H1 (cell line): ENCODE measurements around the gene MPDZ. TPM values are rescaled to one million over a fixed set of nuclear protein-coding genes. Genes with fewer than 3 reads are reported as not detected.

Experiments used
- CTCF ChIA-PET: fragments of 300-600 bp; sonication (Branson Sonifier 250); formaldehyde crosslinking; loops from one replicate; lab custom pipeline; 2021; ENCODE audit not compliant: partially characterized antibody; lab: Charles Lee
- POLR2A ChIA-PET: fragments of 300-600 bp; sonication (Branson Sonifier 250); formaldehyde crosslinking; loops from one replicate; lab custom pipeline; 2021; ENCODE audit warnings: inconsistent platforms; ENCODE audit not compliant: partially characterized antibody; lab: Charles Lee
- DNase-seq, 2 experiments: peaks; one replicate each; pipeline versions ENCODE4 v3.0.0 to v3.0.0-alpha.2; 2010 to 2022; ENCODE audit warnings: low spot score in 2 of 2, low read depth in 1 of 2, mixed read lengths in 1 of 2
- FAIRE-seq: peaks from 2 replicates; lab custom pipeline; 2011; peaks lifted over from hg19 to GRCh38; lab: Jason Lieb, UNC
- H2AFZ ChIP-seq: 2 replicates; pipeline ENCODE4 v1.8.1; 2012; ENCODE audit warnings: low read length, inconsistent platforms
- H2AK5ac ChIP-seq: 2 replicates; pipeline ENCODE4 v1.6.1; 2013; ENCODE audit warnings: low read depth, low read length
- H2BK120ac ChIP-seq: replicated peaks from 2 replicates; pipeline ENCODE3; 2013; ENCODE audit warnings: low read depth, low read length, inconsistent platforms
- H2BK12ac ChIP-seq: 2 replicates; pipeline ENCODE4 v1.6.1; 2013; ENCODE audit warnings: low read depth, low read length
- H2BK15ac ChIP-seq: 2 replicates; pipeline ENCODE4 v1.6.1; 2013; ENCODE audit warnings: low read length
- H2BK20ac ChIP-seq: 2 replicates; pipeline ENCODE4 v1.6.1; 2013; ENCODE audit warnings: low read length
- H2BK5ac ChIP-seq: 2 replicates; pipeline ENCODE4 v1.6.1; 2013; ENCODE audit warnings: low read depth, low read length
- H3K14ac ChIP-seq: 2 replicates; pipeline ENCODE4 v1.6.1; 2013; ENCODE audit warnings: inconsistent platforms; ENCODE audit not compliant: insufficient read length
- H3K18ac ChIP-seq: 2 replicates; pipeline ENCODE4 v1.6.1; 2013; ENCODE audit warnings: low read length; ENCODE audit errors: extremely low read depth
- H3K23ac ChIP-seq: 2 replicates; pipeline ENCODE4 v1.6.1; 2013; ENCODE audit warnings: inconsistent platforms; ENCODE audit not compliant: insufficient read length
- H3K23me2 ChIP-seq: 2 replicates; pipeline ENCODE4 v1.6.1; 2013; ENCODE audit warnings: low read depth, low read length
- H3K27ac ChIP-seq: 2 replicates; pipeline ENCODE4 v1.6.1; 2011; ENCODE audit warnings: low read depth, low read length, inconsistent platforms
- H3K27me3 ChIP-seq, 4 experiments: replicated peaks in 1 of 4; 1 replicate in 1 of 4; 2 replicates in 3 of 4; pipeline versions ENCODE4 v1.6.1 to v1.8.1; 2011 to 2013; ENCODE audit warnings: low read length in 3 of 4, mild to moderate bottlenecking in 3 of 4, inconsistent platforms in 2 of 4, mixed read lengths in 2 of 4, moderate library complexity in 1 of 4; ENCODE audit not compliant: control insufficient read depth in 3 of 4, insufficient read depth in 3 of 4; ENCODE audit errors: extremely low read depth in 1 of 4
- H3K36me3 ChIP-seq, 4 experiments: 2 replicates each; pipeline versions ENCODE4 v1.6.1 to v1.8.1; 2011 to 2013; ENCODE audit warnings: mild to moderate bottlenecking in 4 of 4, low read length in 3 of 4, moderate library complexity in 2 of 4, control low read depth in 1 of 4, inconsistent platforms in 1 of 4; ENCODE audit not compliant: insufficient read depth in 4 of 4, control insufficient read depth in 2 of 4
- H3K4ac ChIP-seq: replicated peaks from 2 replicates; pipeline ENCODE3; 2013; ENCODE audit warnings: low read length, low read depth, mixed read lengths, inconsistent platforms; ENCODE audit not compliant: insufficient read length
- H3K4me1 ChIP-seq, 4 experiments: replicated peaks in 1 of 4; 1 replicate in 1 of 4; 2 replicates in 3 of 4; pipeline versions ENCODE4 v1.6.1 to v1.8.1; 2011 to 2013; ENCODE audit warnings: low read length in 3 of 4, inconsistent platforms in 2 of 4, mixed read lengths in 1 of 4; ENCODE audit not compliant: insufficient read depth in 4 of 4, control insufficient read depth in 3 of 4
- H3K4me2 ChIP-seq, 2 experiments: 2 replicates each; pipeline versions ENCODE4 v1.6.1 to v1.8.1; 2011 to 2013; ENCODE audit warnings: low read depth in 2 of 2, low read length in 2 of 2, control low read depth in 1 of 2, inconsistent platforms in 1 of 2, mild to moderate bottlenecking in 1 of 2; ENCODE audit not compliant: insufficient read depth in 1 of 2
- H3K4me3 ChIP-seq, 4 experiments: fragments of 200-600, 300-600 bp in 1 of 4; sonication (generic), shearing (Covaris generic), sonication (Bioruptor Twin) in 1 of 4; 2 replicates each; pipeline versions ENCODE4 v1.5.1 to v1.8.1; 2011 to 2016; ENCODE audit warnings: low read length in 4 of 4, low read depth in 3 of 4, control low read depth in 2 of 4, inconsistent platforms in 2 of 4, mild to moderate bottlenecking in 2 of 4, mixed read lengths in 1 of 4, moderate library complexity in 1 of 4; ENCODE audit not compliant: insufficient read depth in 2 of 4; ENCODE audit errors: extremely low read depth in 1 of 4
- H3K56ac ChIP-seq: replicated peaks from 2 replicates; pipeline ENCODE3; 2013; ENCODE audit warnings: low read depth, mild to moderate bottlenecking, mixed read lengths, low read length, inconsistent platforms; ENCODE audit not compliant: insufficient read length
- H3K79me1 ChIP-seq: 2 replicates; pipeline ENCODE4 v1.6.1; 2013; ENCODE audit warnings: low read depth, low read length, control low read depth
- H3K79me2 ChIP-seq, 2 experiments: 2 replicates each; pipeline versions ENCODE4 v1.6.1 to v1.8.1; 2012 to 2013; ENCODE audit warnings: low read length in 2 of 2, mild to moderate bottlenecking in 2 of 2, inconsistent platforms in 1 of 2; ENCODE audit not compliant: insufficient read depth in 2 of 2, control insufficient read depth in 1 of 2
- H3K9ac ChIP-seq, 4 experiments: replicated peaks in 1 of 4; 1 replicate in 1 of 4; 2 replicates in 3 of 4; pipeline versions ENCODE4 v1.6.1 to v1.8.1; 2011 to 2013; ENCODE audit warnings: low read depth in 3 of 4, low read length in 3 of 4, control low read depth in 2 of 4, mild to moderate bottlenecking in 2 of 4, moderate library complexity in 2 of 4, inconsistent platforms in 1 of 4; ENCODE audit errors: extremely low read depth in 1 of 4
- H3K9me3 ChIP-seq, 2 experiments: 2 replicates each; pipeline versions ENCODE4 v1.6.1 to v1.8.1; 2012 to 2013; ENCODE audit warnings: mild to moderate bottlenecking in 2 of 2, moderate library complexity in 2 of 2, control low read depth in 1 of 2, inconsistent platforms in 1 of 2, low read depth in 1 of 2, low read length in 1 of 2, mixed read lengths in 1 of 2; ENCODE audit not compliant: insufficient read depth in 2 of 2
- H4K20me1 ChIP-seq, 2 experiments: replicated peaks in 1 of 2; 2 replicates each; pipeline versions ENCODE3 to v1.8.1; 2011 to 2013; ENCODE audit warnings: inconsistent platforms in 2 of 2, low read length in 2 of 2, mild to moderate bottlenecking in 1 of 2; ENCODE audit not compliant: insufficient read depth in 2 of 2, control insufficient read depth in 1 of 2
- H4K5ac ChIP-seq: 2 replicates; pipeline ENCODE4 v1.6.1; 2013; ENCODE audit warnings: low read length, low read depth, mixed read lengths, inconsistent platforms; ENCODE audit not compliant: insufficient read length
- H4K8ac ChIP-seq: 2 replicates; pipeline ENCODE4 v1.8.0; 2013; ENCODE audit warnings: mild to moderate bottlenecking, moderate library complexity, low read length, inconsistent platforms; ENCODE audit not compliant: insufficient read depth; ENCODE audit errors: extremely low read depth
- H4K91ac ChIP-seq: replicated peaks from 2 replicates; pipeline ENCODE3; 2013; ENCODE audit warnings: low read length, mixed read lengths, inconsistent platforms; ENCODE audit not compliant: insufficient read length
- EP300 ChIP-seq, 2 experiments: IDR thresholded peaks; 1 replicate in 1 of 2; 2 replicates in 1 of 2; pipeline ENCODE4 v1.6.1; 2011 to 2012; ENCODE audit warnings: low read depth in 2 of 2, low read length in 2 of 2, mild to moderate bottlenecking in 2 of 2, borderline replicate concordance in 1 of 2, inconsistent platforms in 1 of 2, moderate library complexity in 1 of 2
- GTF2F1 ChIP-seq: IDR thresholded peaks from 2 replicates; pipeline ENCODE4 v1.6.1; 2012; ENCODE audit warnings: low read depth, low read length, improper control_type of control experiment, borderline replicate concordance
- HDAC2 ChIP-seq, 2 experiments: fragments of 300-600 bp in 1 of 2; sonication (generic) in 1 of 2; IDR thresholded peaks; 2 replicates each; pipeline ENCODE4 v1.6.1; 2011 to 2012; ENCODE audit warnings: low read depth in 2 of 2, low read length in 2 of 2, mild to moderate bottlenecking in 2 of 2, moderate library complexity in 2 of 2, borderline replicate concordance in 1 of 2, inconsistent platforms in 1 of 2
- HDAC6 ChIP-seq: IDR thresholded peaks from one replicate; pipeline ENCODE4 v1.7.1; 2012; ENCODE audit warnings: low read depth, mild to moderate bottlenecking, inconsistent platforms, low read length, moderate library complexity
- JUN ChIP-seq: IDR thresholded peaks from 2 replicates; pipeline ENCODE4 v1.6.1; 2011; ENCODE audit warnings: low read depth, mild to moderate bottlenecking, improper control_type of control experiment, low read length
- PHF8 ChIP-seq: fragments of 200-600 bp; sonication (generic); conservative IDR thresholded peaks from 2 replicates; pipeline ENCODE4 v1.7.1; 2012; ENCODE audit warnings: low read depth, mild to moderate bottlenecking, inconsistent platforms, low read length, moderate library complexity
- POLR2A ChIP-seq, 2 experiments: IDR thresholded peaks; 1 replicate in 1 of 2; 2 replicates in 1 of 2; pipeline ENCODE4 v1.6.1; 2011; ENCODE audit warnings: low read depth in 2 of 2, low read length in 2 of 2, mild to moderate bottlenecking in 2 of 2; ENCODE audit errors: control extremely low read depth in 1 of 2
- POU5F1 ChIP-seq: IDR thresholded peaks from 2 replicates; pipeline ENCODE4 v1.6.1; 2011; ENCODE audit warnings: low read depth, mild to moderate bottlenecking, low read length, moderate library complexity
- SIN3A ChIP-seq, 2 experiments: IDR thresholded peaks in 1 of 2; conservative IDR thresholded peaks in 1 of 2; 2 replicates each; pipeline ENCODE4 v1.6.1; 2011 to 2012; ENCODE audit warnings: low read length in 2 of 2, improper control_type of control experiment in 1 of 2, low read depth in 1 of 2, mild to moderate bottlenecking in 1 of 2
- SIRT6 ChIP-seq: IDR thresholded peaks from one replicate; pipeline ENCODE4 v1.7.1; 2012; ENCODE audit warnings: low read length, inconsistent platforms
- SUZ12 ChIP-seq: fragments of 200-600 bp; sonication (generic); IDR thresholded peaks from 2 replicates; pipeline ENCODE4 v1.6.1; 2012; ENCODE audit warnings: mild to moderate bottlenecking, inconsistent platforms, low read length, moderate library complexity, mixed read lengths
- TEAD4 ChIP-seq: IDR thresholded peaks from 2 replicates; pipeline ENCODE4 v1.6.1; 2012; ENCODE audit warnings: low read depth, low read length, inconsistent platforms, mixed read lengths
- WGBS, 2 experiments: shearing (Covaris generic) in 1 of 2; methylation state at CpG; one replicate each; pipeline versions ENCODE4 v1.1.6 to v1.1.7; 2013 to 2015; ENCODE audit warnings: low lambda C conversion rate in 2 of 2, mixed read lengths in 2 of 2, inconsistent platforms in 1 of 2, low coverage in 1 of 2, missing lambda C conversion rate in 1 of 2; ENCODE audit not compliant: insufficient replicate concordance in 2 of 2, insufficient coverage in 1 of 2, insufficient read length in 1 of 2; ENCODE audit errors: extremely low coverage in 1 of 2, missing lambda C conversion rate in 1 of 2; 5-methylcytosine and 5-hydroxymethylcytosine counted together
- polyA plus RNA-seq, 7 experiments: library from polyadenylated mRNA; depleted of rRNA in 3 of 7; stranded (reverse) in 5 of 7; unstranded in 2 of 7; fragments of >200 nt in 5 of 7; fragments of 200-250 nt in 2 of 7; gene quantifications; 1 replicate in 5 of 7; 2 replicates in 1 of 7; 4 replicates in 1 of 7; pipeline versions ENCODE4 v1.2.1 to v1.2.3, GENCODE V29; 2011 to 2013; ENCODE audit warnings: missing spikeins in 2 of 7, mixed read lengths in 2 of 7
- total RNA-seq: library from RNA; stranded (reverse); fragmentation: NEBNext Ultra II Directional; extraction: Animal tissue kit (Norgen Biotek cat#: 25700); gene quantifications from 2 replicates; pipeline ENCODE4 v1.2.1, GENCODE V29; 2021
- TF ChIP-seq, protein P1 (sequence below): IDR thresholded peaks from 2 replicates; pipeline ENCODE4 v1.6.1; 2011; ENCODE audit warnings: low read depth, mild to moderate bottlenecking, low read length; ENCODE audit not compliant: insufficient read depth

MPDZ gene
- total and polyA plus RNA-seq, 2 of the 8 experiments (the other 6 are each of a cell fraction or from before 2014, with no cell fraction given): 14.6 to 39.4 TPM

DNA sequence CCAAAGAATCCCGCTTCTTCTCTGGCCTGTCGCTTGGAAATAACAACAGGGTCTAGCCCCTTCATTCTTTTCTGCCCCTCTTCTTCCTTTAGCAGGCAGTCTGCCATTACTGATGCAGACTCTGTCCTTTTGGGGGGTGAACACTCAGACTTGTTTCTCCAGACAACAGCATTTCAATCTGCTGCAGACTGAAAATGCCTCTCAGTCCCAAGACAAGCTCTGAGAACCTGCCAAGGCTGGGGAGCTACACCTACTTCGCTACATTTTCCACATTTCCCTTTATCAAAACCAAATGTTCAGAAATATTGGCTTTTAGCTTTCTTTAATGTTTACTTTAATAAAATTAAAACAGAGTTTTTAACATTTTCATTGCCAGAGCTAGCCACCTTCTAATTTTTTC lies 152.4 kb downstream of the MPDZ start:
- Histone ChIP-seq H3K23me2 (no peaks in the 10 kb centered on the region), H3K27ac (no peak overlapping the region), H3K56ac (no peak overlapping the region), H4K91ac (no peak overlapping the region), H3K23ac (no peak overlapping the region), H2BK12ac (no peak overlapping the region), H2BK5ac (no peak overlapping the region), H3K18ac (no peak overlapping the region), H4K20me1 (no peaks in the 10 kb centered on the region), H3K14ac (no peak overlapping the region), H4K5ac (no peak overlapping the region), H4K8ac (no peak overlapping the region), H3K4me1 (peaks cover 0 to 2% (median 0%) of the 10 kb centered on the region in 4 experiments; a peak in 1 of 7 replicates), H3K9ac (no peak overlapping the region), H3K36me3 (peaks cover 0 to 30% (median 3%) of the 10 kb centered on the region in 4 experiments; a peak in 5 of 8 replicates), H3K79me1 (no peaks in the 10 kb centered on the region), H2AK5ac (no peak overlapping the region), H2BK15ac (no peak overlapping the region), H3K4me3 (no peak overlapping the region), H3K4me2 (no peak overlapping the region), H3K79me2 (no peaks in the 10 kb centered on the region), H3K27me3 (no peaks in the 10 kb centered on the region), H3K9me3 (no peaks in the 10 kb centered on the region), H2BK20ac (no peak overlapping the region), H2BK120ac (no peak overlapping the region), H3K4ac (no peak overlapping the region), H2AFZ (no peak overlapping the region)
- DNase-seq: no peak
- POLR2A ChIA-PET: no interaction called here
- 91% methylated on average over 3 of the region's 3 CpGs; no CpG with 5 or more reads in 1 of the 2 experiments for WGBS, 2 experiments
- CTCF ChIA-PET: interaction anchor here (0.6 to 1.3 kb wide), 2 partner anchors 81 to 351 kb away, joined by 3 read pairs; no protein-coding TSS in a partner anchor
- no peak for FAIRE-seq
- TF ChIP-seq TEAD4 (no peak), SUZ12 (no peak), EP300 (IDR thresholded peaks at IDR 0.05; ENCODE audit: borderline replicate concordance in 1 of 2, low read depth in 2 of 2, low read length in 2 of 2) (no peak), POU5F1 (no peak), SIRT6 (no peak), PHF8 (no peak), GTF2F1 (no peak), HDAC6 (no peak), POLR2A (IDR thresholded peaks at IDR 0.05; ENCODE audit: control extremely low read depth in 1 of 2, low read depth in 2 of 2, low read length in 2 of 2) (no peak), HDAC2 (IDR thresholded peaks at IDR 0.05; ENCODE audit: borderline replicate concordance in 1 of 2, low read depth in 2 of 2, low read length in 2 of 2) (no peak), JUN (no peak), SIN3A (conservative IDR thresholded peaks at IDR 0.05 in 1 of 2, IDR thresholded peaks at IDR 0.05 in 1 of 2; ENCODE audit: low read depth in 1 of 2, low read length in 2 of 2) (no peak)
- TF ChIP-seq, protein P1, sequence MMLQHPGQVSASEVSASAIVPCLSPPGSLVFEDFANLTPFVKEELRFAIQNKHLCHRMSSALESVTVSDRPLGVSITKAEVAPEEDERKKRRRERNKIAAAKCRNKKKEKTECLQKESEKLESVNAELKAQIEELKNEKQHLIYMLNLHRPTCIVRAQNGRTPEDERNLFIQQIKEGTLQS: no peak
